Jurkat, Clone E6-1 (cell line): Measurements from ENCODE around the gene MAPK9.

Experiments
- DNase-seq: peaks from one replicate; pipeline ENCODE4 v3.0.0-alpha.2; 2011; ENCODE audit warnings: low read depth, low spot score
- H3K4me3 ChIP-seq: 2 replicates; pipeline ENCODE4 v1.5.1; 2011; ENCODE audit warnings: mild to moderate bottlenecking, low read length, control low read depth, moderate library complexity

The MAPK9 gene

DNA sequence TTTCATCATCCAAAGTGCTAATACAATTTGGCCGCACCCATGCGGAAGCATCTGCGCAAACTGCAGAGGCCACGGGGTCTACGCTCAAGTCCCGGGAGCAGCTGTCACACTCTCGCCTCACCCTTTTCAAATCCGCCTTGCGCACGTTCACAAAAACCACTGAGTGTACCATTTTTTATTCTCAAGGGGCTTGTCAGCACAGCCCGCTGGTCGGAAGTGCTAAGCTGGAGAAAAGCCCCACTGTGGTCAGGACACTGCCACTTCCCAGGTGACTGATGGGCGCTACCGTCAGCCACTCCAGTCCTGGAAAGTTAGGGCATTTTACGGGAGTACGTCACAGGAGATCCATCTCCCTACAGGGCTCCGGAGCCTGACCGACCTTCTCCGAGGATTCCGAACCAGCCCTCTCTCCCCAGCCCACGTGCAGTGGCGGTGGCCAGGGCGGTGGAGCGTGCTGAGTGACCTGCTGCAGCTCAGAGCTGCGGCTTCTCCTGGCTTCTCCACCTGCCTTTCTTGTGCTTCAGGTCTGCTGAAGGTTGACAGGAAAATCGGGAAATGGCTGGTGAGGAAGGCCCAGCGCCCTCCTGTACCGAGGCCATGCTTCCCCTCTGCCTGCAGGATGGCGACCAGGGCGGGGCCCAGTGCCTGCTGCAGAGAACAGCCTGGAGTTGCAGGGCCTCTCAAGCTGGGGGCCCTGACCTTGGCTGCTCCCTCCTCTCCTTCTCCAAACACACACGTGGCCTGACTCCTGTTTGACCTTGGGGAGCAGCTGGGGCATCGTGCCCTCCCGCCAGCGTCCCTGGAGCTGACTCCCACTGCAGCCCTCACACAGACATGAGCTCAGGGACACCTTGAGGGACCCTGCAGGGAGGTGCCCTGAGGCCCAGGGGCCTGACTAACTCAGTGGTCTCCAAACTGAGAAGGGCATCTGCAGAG lies 97.2 kb downstream of the MAPK9 start:
- no peak for DNase-seq
- H3K4me3 ChIP-seq: no peak overlapping the region

DNA sequence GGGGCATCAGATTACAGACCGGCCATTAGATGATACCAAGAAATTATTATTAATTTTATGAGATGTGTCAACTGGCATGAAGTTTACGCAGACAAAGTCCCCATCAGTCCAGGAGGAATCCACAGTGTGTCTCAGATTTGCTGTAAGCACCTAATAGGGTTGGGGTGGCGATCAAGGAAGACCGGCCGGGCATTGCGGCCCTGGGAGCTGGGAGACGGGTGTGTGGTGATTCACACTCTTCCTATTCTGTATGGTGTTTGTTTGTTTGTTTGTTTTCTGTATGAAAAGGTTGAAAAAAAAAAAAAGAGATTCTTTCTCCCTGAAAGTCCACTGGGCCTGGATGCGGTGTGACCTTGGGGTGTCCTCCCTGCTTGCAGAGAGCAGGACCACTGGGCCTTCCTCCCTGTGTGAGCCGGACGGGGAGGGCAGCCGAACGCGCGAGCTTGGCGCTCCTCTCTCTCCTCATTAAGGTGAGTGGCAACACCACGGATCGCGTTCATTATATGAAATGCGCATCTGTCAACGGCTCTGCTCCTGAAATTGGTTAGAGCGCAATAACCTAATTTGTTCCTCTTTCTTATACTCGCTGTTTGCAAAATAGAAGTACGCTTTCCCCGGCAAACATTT lies 98.0 kb downstream of the MAPK9 start:
- no peak for DNase-seq
- no peak overlapping the region for H3K4me3 ChIP-seq

DNA sequence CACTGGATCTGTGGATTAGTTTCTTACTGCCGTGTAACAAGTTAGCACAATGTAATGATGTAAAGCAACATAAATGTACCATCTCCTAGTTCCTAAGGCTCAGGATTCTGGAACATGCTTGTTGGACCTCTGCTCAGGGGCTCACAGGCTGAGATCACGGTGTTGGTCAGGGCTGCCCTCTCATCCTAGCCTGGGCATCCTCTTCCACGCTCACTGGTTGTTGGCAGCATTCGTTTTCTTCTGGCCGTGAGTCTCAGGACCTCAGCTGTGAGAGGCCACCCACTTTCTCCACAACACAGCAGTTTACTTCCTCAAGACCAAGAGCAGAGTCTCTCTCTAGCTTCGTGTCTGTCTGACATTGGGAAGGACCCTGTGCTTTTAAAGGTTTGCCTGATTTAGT lies 100.2 kb downstream of the MAPK9 start:
- DNase-seq: no peak
- H3K4me3 ChIP-seq: no peak overlapping the region

DNA sequence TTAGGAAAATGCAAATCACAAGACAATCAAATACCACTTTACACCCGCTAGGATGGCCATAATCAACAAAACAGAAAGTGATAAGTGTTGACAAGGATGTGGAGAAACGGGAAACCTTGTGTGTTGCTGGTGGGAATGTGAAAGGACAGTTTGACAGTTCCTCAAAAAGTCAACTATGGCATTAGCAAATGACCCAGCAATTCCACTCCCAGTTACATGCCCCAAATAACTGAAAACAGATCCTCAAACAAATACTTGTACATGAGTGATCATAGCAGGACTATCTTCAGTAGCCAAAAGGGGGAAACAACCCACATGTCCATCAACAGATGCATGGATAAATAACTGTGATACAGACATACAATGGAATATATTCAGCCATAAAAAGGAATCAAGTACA lies 104.1 kb downstream of the MAPK9 start:
- no peak for DNase-seq
- H3K4me3 ChIP-seq: no peak overlapping the region
